HG02884 (cell line): ENCODE data around the gene CIRBP.
"Not testable (repeated sequence)": the region's sequence is repeated elsewhere in the genome, so short reads cannot be mapped to it uniquely, and the experiment has no call there.

Experiments used
- ATAC-seq: cut with Tn5 transposase; IDR thresholded peaks from one replicate; pipeline ENCODE4 v1.9.1; 2021; ENCODE audit warnings: mild to moderate bottlenecking, moderate library complexity; ENCODE audit not compliant: unreplicated experiment

CIRBP gene

DNA sequence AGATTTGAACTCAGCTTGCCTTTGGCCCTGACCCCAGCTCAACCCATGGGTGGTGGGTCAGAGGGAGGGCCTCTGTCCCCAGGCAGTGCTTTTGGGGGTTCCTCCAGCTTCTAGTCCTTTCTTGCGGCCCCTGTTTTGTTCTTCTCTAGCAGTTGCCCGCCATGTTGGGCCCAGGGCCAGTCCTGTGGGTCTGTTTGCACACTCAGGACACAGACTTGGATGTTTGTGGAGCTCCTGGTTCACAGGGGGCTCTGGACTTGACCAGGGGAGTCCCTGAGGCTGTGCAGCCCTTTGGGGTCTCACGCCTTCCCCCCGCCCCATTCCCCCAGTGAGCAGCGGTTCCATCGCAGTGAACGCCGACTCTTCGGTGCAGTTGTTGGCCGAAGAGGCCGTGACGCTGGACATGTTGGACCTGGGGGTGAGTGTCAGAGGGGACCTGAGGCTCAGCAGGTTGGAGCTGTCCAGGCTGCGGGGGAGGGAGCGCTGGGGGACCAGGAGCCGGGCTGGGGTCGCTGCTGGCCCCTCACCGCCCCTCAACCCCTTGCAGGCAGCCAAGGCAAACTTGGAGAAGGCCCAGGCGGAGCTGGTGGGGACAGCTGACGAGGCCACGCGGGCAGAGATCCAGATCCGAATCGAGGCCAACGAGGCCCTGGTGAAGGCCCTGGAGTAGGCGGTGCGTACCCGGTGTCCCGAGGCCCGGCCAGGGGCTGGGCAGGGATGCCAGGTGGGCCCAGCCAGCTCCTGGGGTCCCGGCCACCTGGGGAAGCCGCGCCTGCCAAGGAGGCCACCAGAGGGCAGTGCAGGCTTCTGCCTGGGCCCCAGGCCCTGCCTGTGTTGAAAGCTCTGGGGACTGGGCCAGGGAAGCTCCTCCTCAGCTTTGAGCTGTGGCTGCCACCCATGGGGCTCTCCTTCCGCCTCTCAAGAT is 25.1 kb upstream of the CIRBP start:
- ATAC-seq = no peak

DNA sequence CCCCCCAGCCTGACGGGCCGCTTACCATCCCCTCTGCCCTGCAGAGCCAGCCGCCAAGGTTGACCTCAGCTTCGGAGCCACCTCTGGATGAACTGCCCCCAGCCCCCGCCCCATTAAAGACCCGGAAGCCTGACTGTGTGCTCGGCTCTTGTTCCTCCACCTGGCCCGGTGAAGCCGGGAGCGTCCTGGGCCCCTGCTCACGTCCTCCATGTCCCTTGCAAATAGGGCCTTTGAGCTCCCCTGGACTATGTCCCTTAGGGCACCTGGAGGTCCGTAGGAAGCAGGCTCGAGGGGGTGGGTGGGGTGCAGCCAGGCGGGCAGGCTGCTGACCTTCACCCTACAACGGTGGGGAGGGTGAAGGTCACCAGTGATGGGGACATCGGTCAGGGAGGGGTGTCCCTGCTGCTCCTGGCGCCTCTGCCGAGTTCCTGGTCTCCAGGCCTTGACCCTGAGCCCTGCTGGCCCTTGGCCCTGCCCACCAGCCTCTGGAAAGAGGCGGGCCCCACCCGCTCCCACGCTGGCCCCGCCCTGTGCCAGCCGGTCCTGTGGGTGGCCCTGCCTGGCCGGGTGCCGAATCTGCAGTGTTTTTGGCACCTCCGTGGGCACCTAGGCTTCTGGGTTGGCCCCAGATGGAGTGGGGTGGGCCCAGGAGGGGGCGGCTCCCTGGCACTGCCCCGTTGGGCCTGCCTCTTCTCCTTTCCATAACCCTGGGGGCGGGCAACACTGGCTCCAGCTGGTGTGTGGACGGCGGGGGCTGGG is 24.3 kb upstream of the CIRBP start:
- no peak for ATAC-seq

DNA sequence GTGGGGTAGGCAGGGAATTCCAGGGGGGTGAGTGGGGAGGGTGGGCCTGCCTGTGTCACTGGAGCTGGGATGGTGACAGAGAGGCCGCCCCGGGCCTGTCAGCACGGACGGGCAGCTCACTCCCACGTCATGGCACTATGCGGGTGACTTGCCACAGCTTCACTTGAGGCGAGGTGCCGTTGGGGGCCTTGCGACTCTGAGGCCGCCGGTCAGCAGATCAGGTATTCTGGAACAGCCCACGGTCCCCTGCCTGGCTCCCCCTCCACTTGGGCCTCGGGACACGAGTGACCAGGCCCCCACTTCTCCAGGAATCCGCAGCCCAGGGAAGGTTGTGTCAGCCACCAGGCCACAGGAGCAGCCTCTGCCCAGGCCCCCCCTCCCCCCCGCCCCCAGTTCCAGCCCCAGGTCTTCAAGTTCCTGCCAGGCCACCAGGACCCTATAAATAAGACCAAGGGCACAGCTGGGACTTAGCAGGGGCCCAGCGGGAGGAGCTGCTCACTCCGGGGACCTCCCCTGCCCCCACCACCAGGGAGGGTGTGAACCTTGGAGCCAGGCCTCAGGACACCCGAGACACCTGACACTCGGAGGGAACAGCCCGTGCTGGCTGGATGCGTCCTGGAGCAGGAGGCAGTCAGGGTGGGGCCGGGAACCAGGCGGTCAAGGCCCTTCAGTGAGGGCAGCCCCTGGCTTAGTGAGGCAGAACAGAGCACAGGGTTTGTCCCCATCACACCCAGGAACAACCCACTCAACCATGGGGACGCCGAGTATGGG is 23.5 kb upstream of the CIRBP start:
- ATAC-seq = no peak

DNA sequence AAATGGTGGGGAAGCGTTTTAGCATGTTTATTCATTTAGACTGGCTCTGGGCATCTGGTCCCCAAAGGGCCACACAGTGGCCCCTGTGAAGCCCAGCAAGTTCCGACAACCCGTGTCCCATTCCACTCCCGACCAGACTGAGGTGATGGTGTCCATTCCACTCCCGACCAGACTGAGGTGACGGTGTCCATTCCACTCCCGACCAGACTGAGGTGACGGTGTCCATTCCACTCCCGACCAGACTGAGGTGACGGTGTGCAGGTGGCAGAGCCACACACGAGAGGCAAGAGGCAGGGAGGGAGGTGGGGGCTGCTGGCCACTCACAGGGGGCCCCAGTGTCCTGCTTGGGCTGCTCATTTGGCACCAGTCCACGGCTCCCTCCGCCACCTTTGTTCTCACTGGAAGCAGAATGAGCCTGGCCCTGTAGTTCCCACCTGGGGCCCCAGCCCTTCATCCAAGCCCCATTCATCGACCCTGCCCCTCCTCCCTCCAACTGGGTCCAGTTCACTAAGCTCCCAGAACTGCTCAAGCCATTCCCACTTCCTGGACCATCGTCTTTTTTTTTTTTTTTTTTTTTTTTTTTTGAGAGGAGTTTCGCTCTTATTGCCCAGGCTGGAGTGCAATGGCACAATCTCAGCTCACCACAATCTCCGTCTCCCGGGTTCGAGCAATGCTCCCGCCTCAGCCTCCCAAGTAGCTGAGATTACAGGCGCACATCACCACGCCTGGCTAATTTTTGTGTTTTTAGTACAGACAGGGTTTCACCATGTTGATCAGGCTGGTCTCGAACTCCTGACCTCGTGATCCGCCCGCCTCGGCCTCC is 22.7 kb upstream of the CIRBP start:
- ATAC-seq = not testable (repeated sequence)

DNA sequence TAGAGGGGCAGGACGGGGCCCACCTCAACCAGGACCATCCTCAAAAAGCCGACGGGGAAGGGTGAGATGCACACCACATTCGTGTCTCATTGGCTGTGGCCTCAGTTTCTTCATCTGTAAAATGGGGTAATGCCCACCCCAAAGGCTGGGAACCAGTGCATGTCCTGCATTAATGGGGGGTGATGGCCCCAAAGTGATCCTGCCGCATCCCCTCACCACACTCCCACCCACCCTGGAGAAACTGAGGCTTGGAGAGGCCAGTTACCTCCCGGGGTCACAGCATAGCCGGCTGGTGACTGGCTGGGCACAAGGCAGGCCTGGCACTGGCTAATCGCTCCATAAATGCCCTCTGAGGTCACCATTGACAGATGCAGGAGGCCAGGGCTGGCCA is 21.4 kb upstream of the CIRBP start:
- no peak for ATAC-seq

DNA sequence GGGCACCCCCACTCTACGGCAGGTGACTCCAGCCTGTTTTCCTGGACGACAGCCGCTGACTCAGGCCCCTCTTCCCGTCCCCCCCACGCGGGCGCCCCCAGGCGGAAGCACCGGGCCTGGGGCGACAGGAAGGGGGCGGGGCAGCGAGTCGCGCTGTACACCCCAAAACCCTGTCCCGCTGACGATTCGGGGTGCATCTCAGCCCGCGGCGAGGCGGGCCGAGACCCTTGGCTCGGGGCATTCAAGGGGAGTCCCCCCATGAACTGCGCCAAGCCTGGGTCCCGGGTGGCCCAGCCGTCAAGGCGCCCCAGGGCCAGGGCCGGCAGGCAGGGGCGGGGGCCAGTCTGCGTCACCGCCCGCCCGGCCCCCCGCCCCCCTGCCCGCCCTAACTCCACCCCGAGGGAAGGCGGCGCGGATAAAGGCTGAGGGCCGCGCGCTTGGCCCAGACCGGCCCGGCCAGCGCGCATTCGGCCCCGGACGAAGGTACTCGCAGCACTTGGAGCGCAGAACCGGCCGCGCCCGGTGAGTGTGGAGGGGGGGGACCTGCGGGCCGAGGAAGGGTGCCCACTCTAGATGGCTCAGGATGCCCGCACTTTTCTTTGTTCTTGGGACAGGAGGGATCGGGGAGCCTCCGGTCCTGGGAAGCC is 20.9 kb upstream of the CIRBP start, which contains the start of gene MIDN:
MIDN (plus strand) TSS at position 445 of the 647 bp plus-strand sequence. CDS start 1,714 bp downstream, outside the sequence.
- no peak for ATAC-seq

DNA sequence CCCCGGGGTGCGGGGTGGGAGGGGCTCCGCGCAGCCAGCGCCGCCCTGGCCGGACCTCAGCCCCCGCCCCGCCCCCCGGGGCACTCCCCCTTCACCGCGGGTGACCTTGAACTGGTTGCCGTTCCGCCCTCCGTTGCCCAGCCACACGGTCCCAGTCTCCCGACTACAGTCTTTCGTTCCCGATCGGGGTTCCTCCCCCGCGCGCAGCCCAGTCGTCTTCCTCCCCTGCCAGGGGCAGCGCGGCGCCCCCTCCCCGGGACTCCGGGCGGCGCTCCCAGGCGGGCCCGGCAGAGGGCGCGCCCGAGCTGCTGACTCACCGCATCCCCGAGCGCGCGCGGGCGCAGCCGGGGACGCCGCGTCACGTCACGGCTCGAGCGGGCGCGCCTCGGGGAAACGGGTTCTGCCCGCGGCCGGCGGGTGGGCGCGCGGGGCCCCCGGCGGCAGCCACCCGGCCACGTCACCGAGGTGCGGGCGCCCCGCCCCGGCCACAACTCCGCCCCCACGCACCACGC is 20.3 kb upstream of the CIRBP start:
- no peak for ATAC-seq

DNA sequence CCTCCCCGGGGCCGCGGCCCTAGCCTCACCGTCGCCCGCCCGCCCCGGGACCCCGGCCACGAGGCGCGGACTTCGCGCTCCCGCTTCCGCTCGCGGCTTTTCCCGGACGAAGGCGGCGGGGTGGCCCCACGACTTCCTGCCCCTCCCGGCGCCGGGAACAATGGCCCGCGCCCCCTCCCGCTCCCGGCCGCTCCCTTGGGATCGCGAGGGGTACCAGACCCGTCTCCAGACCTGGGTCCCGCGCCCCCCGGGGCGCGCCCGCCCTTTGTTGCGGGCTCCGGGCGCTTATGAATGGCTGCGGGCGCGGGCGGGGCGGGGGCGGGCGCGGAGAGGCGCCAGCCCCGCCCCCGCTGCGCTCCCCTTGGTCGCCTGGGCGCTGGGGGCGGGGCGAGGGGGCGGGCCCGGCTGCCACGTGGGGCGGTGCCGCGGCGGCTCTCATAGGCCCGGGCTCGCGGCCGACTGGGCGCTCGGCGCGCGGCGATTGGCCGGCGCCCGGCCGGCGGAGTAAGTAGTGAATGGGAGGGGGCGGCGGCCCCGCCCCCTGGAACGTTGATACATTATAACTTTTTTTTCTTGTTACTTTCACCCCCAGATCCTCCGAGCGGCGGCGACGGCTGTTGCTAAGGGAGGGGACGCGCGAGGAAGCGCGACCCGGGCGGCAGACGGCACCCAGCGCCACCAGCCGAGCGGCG is 19.7 kb upstream of the CIRBP start:
- ATAC-seq = no peak

DNA sequence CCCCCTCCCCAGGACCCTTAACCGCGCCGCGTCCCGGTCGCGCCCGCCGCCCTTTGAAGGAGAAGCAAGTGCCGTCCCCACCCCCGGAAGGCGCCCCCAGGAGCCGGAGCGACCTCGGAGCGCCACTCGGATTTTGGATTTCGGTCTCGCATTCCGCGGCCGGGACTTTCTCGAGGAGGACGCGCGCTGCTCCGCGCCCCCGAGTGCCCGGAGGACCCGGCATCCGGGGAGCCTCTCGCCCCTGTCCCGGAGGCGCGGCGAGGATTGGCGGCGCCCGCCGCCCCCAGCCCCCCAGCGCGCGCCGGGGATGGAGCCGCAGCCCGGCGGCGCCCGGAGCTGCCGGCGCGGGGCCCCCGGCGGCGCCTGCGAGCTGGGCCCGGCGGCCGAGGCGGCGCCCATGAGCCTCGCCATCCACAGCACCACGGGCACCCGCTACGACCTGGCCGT is 19.1 kb upstream of the CIRBP start:
- no peak for ATAC-seq

DNA sequence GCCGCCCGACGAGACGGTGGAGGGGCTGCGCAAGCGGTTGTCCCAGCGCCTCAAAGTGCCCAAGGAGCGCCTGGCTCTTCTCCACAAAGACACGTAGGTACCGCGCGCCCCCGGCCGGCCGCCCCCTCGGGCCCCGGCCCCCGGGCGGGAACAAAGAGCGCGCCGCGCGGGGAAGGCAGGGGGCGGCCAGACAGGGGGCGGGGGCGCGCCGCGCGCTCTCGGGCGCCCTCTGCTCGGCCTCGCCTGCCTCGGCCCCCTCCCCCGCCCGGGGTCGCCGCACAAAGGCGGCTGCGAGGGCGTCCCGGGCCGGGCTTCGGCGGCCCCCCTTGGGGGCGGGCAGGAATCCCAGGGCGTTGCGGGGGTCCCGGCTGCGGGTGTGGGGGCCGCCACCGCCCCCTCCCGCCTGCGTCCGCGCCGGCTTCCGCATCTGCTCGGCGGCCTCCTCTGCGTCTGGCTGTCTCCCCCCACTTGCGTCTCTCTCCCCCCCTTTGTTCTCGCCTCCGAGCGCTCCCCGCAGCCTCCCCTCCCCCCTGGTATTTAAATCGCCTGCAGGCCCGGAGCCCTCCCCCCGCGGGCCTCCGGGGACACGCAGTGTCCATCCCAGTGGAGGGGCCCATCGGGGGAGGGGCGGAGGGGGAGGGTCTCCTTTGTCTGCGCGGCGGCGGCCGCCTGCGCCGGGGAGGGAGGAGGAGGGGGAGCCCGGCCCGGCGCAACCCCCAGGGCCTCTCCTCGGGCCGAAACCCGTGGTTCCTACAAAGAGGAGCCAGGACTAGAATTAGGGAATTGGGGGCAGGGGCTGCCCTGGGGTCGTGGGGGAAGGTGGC is 18.5 kb upstream of the CIRBP start:
- ATAC-seq = no peak

DNA sequence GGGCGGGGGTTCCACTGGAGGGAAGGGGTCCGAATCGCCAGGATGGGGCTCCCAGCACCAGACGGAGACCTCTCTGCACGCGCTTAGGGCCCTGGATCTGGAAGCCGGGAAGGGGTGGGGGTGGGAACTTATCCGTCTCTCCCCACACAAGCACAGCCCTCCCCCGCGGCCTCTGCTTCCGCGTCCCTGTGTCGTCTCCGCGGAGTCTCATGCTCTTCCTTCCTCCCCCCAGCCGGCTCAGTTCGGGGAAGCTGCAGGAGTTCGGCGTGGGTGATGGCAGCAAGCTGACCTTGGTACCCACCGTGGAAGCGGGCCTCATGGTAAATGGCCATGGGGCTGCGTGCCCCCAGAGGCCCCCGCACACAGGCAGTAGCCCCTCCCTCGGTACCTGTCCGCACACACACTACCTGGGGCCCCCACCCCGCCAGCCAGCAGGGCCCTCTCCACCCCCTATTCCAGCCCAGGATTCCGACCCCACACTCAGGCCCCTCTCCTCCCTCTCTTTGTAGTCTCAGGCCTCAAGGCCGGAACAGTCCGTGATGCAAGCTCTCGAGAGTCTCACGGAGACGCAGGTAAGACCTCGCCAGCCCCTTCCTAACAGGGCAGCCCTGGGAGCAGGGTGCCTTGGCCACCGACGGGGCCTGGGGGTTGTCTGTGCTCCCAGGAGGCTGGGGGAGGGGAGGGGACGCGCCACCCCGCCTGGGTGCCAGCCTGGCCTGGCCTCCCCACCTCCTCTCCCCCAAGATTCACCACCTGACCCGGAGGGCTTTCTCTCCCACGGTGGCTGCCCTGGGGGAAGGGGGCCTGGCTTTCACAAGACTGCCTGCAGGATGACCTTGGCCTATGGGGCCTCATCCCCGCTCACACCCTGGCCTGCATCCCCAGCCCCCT is 17.6 kb upstream of the CIRBP start:
- ATAC-seq = no peak

DNA sequence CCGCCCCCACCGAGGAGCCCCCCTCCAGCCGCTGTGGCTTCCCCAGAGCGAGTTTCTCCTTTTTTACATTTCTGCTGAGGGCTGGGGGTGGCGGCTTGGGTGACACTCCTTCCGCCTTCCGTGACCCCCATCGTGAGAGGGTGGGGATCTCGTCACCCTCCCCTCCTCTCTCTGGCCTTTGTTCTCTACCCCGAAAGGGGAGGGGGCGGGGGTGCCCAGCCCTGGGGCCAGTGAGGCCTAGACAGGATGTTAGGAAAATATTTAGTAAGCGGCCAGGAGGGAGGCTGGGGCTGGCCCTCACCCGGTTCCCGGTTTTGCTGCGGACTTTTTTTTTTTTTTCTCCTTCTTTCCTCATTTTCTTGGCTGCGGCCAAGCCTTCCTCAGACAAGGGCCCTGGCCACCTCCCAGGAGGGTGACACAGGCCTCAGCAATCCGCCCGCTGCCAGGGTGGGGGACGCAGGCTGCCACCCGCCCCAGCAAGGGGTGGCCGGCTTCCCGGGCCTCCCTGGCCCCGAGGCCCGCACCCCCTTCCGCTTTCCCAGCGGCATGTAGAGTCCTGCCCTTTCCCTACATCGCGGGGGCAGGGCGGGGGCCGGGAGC is 16.8 kb upstream of the CIRBP start:
- no peak for ATAC-seq

DNA sequence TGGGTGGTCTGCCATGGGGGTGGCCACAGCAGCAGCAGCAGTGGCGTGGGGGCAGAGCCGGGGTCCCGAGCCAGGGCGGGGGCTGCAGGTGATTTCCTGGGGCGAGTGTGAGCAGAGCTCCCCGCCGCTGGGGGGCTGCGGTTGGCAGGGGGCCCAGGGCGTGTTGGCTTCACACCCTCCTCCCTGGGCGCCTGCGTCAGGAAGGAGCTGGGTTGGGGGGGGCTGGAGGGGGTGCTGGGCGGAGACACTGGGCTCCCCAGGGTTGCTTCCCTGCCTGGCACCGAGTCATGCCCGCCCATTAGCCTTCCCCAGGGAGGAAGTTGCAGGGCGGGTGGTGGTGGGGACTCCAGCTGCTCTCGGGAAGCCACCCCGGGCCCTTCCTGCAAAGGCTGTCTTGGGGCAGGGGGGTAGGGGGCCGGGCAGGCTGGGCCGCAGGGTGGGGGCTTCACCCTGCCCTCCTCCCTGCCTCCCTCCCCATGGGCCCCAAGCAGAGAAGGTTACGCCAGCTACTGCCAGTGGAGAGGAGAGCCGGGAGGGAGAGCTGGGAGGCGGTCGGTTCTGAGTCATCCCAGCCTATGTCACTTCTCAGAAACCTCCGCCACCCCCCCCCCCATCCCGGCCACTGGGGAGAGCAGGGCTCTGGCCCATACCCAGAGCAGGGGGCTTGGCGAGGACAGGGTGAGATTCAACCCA is 16.2 kb upstream of the CIRBP start:
- ATAC-seq = no peak

DNA sequence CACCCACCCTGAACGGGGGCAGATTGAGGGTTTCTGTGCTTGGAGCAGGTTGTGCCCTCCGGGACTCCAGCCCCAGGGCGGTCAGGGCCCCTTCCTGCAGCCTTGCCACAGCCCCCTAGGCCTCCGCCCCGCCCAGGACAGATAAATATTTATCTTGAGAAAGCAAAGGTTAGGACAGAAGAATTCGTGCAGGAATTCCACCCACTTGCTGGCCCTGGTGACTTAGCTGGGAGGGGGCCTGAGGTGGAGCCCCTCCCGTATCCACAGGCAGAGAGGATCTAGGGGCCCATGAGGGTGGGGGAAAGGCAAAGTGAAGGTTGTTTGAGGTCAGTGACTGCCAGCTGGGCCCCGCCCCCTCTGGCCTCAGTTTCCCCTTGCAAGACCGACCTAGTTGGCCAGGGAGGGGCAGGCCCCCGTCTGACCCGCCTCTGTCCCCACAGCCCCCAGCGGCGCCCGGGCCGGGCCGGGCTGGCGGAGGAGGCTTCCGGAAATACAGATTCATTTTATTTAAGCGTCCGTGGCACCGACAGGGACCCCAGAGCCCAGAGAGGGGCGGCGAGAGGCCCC is 15.5 kb upstream of the CIRBP start:
- ATAC-seq = no peak

DNA sequence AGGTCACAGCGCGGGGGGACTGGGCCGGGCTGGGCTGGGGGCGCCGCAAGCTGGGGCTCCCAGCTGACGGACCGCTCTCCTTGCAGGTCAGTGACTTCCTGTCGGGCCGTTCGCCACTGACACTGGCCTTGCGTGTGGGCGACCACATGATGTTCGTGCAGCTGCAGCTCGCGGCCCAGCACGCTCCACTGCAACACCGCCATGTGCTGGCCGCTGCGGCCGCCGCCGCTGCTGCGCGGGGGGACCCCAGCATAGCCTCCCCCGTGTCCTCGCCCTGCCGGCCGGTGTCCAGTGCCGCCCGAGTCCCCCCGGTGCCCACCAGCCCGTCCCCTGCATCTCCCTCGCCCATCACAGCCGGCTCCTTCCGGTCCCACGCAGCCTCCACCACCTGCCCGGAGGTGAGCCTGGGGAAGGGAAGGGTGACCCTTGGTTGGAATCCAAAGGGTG is 15.0 kb upstream of the CIRBP start:
- no peak for ATAC-seq
